GM10248 (cell line): ENCODE data around the gene SNAP47.

ENCODE experiments used
- CTCF ChIA-PET: fragments of 300-600 bp; sonication (Branson Sonifier 250); formaldehyde crosslinking; extraction: SDS; loops from one replicate; lab custom pipeline; 2021; ENCODE audit warnings: antibody characterized with exemption; lab: Yijun Ruan, JAX
- POLR2A ChIA-PET: fragments of 350-650 bp; sonication (Branson Sonifier 250); formaldehyde crosslinking; extraction: SDS; loops from one replicate; lab custom pipeline; 2020; ENCODE audit warnings: antibody characterized with exemption; lab: Yijun Ruan, JAX
- DNase-seq: peaks from one replicate; pipeline ENCODE4 v3.0.0; 2012; ENCODE audit errors: extremely low spot score
- TF ChIP-seq, protein P1 (sequence below): IDR thresholded peaks from 2 replicates; pipeline ENCODE4 v1.5.1; 2012; ENCODE audit warnings: mild to moderate bottlenecking, low read depth; ENCODE audit errors: extremely low read depth, missing control alignments, control extremely low read depth

The SNAP47 gene

GRCh38 chr1:227731696-227732585 is 3.3 kb upstream of the SNAP47 start:
- no peak for DNase-seq
- TF ChIP-seq, protein P1, sequence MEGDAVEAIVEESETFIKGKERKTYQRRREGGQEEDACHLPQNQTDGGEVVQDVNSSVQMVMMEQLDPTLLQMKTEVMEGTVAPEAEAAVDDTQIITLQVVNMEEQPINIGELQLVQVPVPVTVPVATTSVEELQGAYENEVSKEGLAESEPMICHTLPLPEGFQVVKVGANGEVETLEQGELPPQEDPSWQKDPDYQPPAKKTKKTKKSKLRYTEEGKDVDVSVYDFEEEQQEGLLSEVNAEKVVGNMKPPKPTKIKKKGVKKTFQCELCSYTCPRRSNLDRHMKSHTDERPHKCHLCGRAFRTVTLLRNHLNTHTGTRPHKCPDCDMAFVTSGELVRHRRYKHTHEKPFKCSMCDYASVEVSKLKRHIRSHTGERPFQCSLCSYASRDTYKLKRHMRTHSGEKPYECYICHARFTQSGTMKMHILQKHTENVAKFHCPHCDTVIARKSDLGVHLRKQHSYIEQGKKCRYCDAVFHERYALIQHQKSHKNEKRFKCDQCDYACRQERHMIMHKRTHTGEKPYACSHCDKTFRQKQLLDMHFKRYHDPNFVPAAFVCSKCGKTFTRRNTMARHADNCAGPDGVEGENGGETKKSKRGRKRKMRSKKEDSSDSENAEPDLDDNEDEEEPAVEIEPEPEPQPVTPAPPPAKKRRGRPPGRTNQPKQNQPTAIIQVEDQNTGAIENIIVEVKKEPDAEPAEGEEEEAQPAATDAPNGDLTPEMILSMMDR: no peak
- CTCF ChIA-PET: interaction anchor here (1.0 kb wide), 1 partner anchor 187 kb away, joined by 3 read pairs; no protein-coding TSS in a partner anchor
- POLR2A ChIA-PET: no interaction called here

DNA sequence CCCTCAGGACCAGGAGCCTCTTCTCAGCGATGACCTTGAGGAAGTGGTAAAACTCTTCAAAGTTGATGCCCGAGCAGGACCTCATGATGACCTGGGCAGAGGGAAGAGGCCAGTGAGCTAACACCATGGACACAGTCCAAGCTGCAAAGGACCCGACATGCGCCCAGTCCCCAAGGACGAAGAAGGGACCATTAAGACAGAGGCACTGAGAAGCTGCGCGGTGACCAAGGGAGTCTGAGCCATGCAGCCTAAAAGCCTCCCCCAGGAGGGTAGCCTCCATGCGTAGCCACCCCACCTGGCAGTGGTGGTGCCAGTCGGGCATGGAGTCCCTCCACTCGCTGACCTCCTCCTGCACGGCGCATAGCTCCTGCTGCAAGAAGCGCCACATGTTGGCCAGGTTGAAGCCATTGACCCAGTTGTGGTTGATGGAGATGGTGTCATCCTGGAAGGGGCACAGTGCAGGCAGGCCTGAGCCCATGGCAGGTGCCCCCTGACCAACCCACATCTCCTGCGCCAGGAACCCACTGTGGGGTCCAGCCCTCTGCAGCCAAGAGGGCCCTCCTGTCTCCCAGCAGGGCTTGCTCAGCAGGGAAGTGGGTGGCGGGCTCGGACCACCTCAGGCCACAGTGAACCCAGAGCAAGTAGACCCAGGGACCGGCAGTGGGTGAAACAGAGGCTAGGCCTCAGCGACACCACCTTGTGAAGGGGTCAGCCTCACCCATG is 2.5 kb upstream of the SNAP47 start:
- TF ChIP-seq, protein P1: no peak
- no peak for DNase-seq
- ChIA-PET CTCF (no interaction called here), POLR2A (no interaction called here)

DNA sequence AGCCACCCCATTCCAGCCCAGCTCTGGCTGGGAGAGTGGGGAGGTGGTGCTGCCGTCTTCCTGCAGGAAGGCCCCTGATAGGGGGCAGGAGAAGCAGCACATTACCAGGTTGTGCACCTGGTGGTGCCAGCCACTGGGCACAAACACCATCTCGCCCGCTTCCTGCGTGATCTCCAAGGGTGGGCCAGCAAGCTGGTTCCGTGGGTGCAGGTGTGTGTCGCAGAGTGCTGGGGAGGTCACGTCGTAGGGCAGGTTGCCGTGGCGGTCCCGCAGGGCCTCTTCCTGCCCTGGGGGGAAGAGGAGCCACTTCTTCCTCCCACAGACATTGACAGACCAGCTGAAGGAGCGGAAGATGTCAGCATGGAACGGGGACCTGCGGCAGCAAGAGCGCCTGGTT is 1.9 kb upstream of the SNAP47 start:
- CTCF ChIA-PET: no interaction called here
- TF ChIP-seq, protein P1: no peak
- POLR2A ChIA-PET: no interaction called here
- DNase-seq: no peak

DNA sequence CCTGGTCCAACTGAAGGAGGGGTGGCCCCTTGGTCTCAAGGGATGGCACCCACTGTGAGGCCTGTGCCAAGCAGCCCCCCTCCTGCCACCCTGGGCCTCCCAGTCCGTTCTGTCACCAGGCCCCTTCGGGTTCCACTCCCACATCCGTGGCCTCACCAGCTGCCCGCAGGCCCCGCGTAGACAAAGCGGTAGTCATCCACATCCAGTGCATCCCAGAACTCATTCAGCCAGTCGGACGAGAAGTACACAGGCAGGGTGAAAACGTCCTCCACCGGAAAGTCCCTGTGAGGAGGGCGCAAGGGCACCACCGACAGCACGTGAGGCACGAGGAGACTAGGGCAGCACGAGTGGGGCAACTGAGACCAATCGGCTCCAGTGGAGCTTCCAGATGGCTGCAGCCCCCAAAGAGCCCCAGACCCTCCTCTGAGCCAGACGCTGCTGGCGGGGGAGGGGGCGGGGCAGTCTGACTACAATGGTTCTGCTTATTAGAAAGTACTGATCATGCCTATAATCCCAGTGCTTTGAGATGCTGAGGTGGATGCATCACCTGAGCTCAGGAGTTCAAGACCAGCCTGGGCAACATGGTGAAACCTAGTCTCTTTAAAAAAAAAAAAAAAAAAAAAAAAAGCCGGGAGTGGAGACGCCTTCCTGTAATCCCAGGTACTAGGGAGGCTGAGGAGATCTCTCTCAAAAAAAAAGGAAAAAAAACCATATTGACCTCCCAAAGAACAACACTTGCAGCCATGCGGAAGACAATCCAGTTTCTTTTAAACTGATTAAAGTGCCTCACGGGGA is 1.3 kb upstream of the SNAP47 start:
- ChIA-PET CTCF (interaction anchor here (1.5 kb wide), 1 partner anchor 16 kb away, joined by 3 read pairs; no protein-coding TSS in a partner anchor), POLR2A (no interaction called here)
- TF ChIP-seq, protein P1: no peak
- no peak for DNase-seq

- CTCF ChIA-PET: interaction anchor here (1.5 kb wide), 1 partner anchor 16 kb away, joined by 3 read pairs; no protein-coding TSS in a partner anchor
- no peak for DNase-seq
- POLR2A ChIA-PET: no interaction called here
- TF ChIP-seq, protein P1: no peak
These were observed 734 bp upstream of the SNAP47 start for GRCh38 chr1:227734546-227734855.

DNA sequence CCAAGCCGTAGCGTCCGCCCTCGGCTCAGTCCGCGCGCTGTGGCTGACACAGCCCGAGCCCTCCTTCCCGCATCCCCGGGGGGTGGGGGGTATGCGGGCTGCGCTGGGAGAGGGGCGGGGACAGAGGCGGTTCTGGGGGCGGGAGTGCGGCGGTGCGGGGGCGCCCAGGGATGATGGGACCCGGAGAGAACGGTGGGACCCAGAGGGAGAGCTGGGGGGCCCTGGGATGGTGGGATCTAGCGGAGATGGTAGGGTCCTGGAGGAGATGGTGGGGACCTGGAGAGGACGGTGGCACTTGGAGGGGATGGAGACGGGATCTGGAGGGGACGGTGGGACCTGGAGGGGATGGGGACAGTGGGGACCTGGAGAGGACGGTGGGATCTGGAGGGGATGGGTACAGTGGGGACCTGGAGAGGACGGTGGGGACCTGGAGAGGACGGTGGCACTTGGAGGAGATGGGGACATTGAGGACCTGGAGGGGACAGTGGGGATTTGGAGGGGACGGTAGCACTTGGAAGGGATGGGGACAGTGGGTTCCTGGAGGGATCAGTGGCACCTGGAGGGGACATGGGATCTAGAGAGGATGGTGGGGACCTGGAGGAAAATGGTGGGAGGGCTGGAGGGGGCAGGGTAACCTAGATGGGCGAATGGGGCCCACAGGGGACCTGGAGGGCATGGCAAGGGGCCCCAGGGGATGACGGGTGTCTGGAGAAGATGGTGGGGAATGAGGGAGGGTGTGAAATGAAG is 477 bp downstream of the SNAP47 start:
- no peak for DNase-seq
- ChIA-PET CTCF (interaction anchor here (1.5 kb wide), 1 partner anchor 14 kb away, joined by 3 read pairs; no protein-coding TSS in a partner anchor), POLR2A (no interaction called here)
- TF ChIP-seq, protein P1: no peak
